T-helper 1 cell treated with Interleukin-12 subunit alpha and Interleukin-12 subunit beta and Interleukin-4 antibody, amounts not matched to agents 30 μg/mL and 1 μg/mL, for 36 hours (primary cell): ENCODE measurements around the gene MAP4K3.

Experiments used
- H3K27ac Mint-ChIP-seq: one replicate; pipeline ENCODE4 v1.8.0; 2021; ENCODE audit warnings: mild to moderate bottlenecking, mixed read lengths
- H3K27me3 Mint-ChIP-seq: one replicate; pipeline ENCODE4 v1.8.0; 2021; ENCODE audit warnings: low read depth, mixed read lengths
- H3K36me3 Mint-ChIP-seq: one replicate; pipeline ENCODE4 v1.8.0; 2021; ENCODE audit warnings: low read depth, mixed read lengths
- H3K4me1 Mint-ChIP-seq: one replicate; pipeline ENCODE4 v1.8.0; 2021; ENCODE audit warnings: low read depth, mixed read lengths
- H3K4me3 Mint-ChIP-seq: one replicate; pipeline ENCODE4 v1.8.0; 2021; ENCODE audit warnings: mild to moderate bottlenecking, moderate library complexity, mixed read lengths
- H3K9me3 Mint-ChIP-seq: one replicate; pipeline ENCODE4 v1.8.0; 2021; ENCODE audit warnings: mixed read lengths

MAP4K3 gene

GRCh38 chr2:39431592-39432316 lies 5.3 kb downstream of the MAP4K3 start:
- H3K4me1 Mint-ChIP-seq, result peaks cover 23% of the 10 kb centered on the region
- H3K9me3 Mint-ChIP-seq, result no peaks in the 10 kb centered on the region
- H3K4me3 Mint-ChIP-seq, result no peak overlapping the region
- H3K27me3 Mint-ChIP-seq, result no peaks in the 10 kb centered on the region
- H3K36me3 Mint-ChIP-seq, result no peaks in the 10 kb centered on the region
- no peak overlapping the region for H3K27ac Mint-ChIP-seq

GRCh38 chr2:39429746-39430145 lies 7.3 kb downstream of the MAP4K3 start:
- peaks cover 2% of the 10 kb centered on the region for H3K36me3 Mint-ChIP-seq
- no peaks in the 10 kb centered on the region for H3K27me3 Mint-ChIP-seq
- H3K4me1 Mint-ChIP-seq, result peaks cover 12% of the 10 kb centered on the region
- no peak overlapping the region for H3K4me3 Mint-ChIP-seq
- no peaks in the 10 kb centered on the region for H3K9me3 Mint-ChIP-seq
- H3K27ac Mint-ChIP-seq, result no peak overlapping the region

- Mint-ChIP-seq H3K27ac (no peak overlapping the region), H3K27me3 (no peaks in the 10 kb centered on the region), H3K4me1 (peaks cover 13% of the 10 kb centered on the region)
These were observed 12.1 kb downstream of the MAP4K3 start for GRCh38 chr2:39424951-39425350.

GRCh38 chr2:39422700-39423099 lies 14.4 kb downstream of the MAP4K3 start:
- Mint-ChIP-seq H3K27ac (no peak overlapping the region), H3K4me1 (peaks cover 13% of the 10 kb centered on the region), H3K9me3 (no peaks in the 10 kb centered on the region), H3K36me3 (peaks cover 4% of the 10 kb centered on the region), H3K27me3 (no peaks in the 10 kb centered on the region), H3K4me3 (no peak overlapping the region)

More at GRCh38 chr2:39424951-39425350, 12.1 kb downstream of the MAP4K3 start:
- no peaks in the 10 kb centered on the region for H3K9me3 Mint-ChIP-seq
- no peak overlapping the region for H3K4me3 Mint-ChIP-seq
- H3K36me3 Mint-ChIP-seq, result peaks cover 4% of the 10 kb centered on the region

- H3K9me3 Mint-ChIP-seq, result no peaks in the 10 kb centered on the region
- peaks cover 9% of the 10 kb centered on the region for H3K4me1 Mint-ChIP-seq
- H3K4me3 Mint-ChIP-seq, result no peak overlapping the region
- H3K36me3 Mint-ChIP-seq, result peaks cover 4% of the 10 kb centered on the region
- no peaks in the 10 kb centered on the region for H3K27me3 Mint-ChIP-seq
- no peak overlapping the region for H3K27ac Mint-ChIP-seq
These were observed 15.7 kb downstream of the MAP4K3 start for GRCh38 chr2:39421354-39421753.

- no peaks in the 10 kb centered on the region for H3K27me3 Mint-ChIP-seq
- H3K27ac Mint-ChIP-seq, result no peak overlapping the region
- no peak overlapping the region for H3K4me3 Mint-ChIP-seq
- H3K36me3 Mint-ChIP-seq, result peaks cover 2% of the 10 kb centered on the region
- H3K9me3 Mint-ChIP-seq, result no peaks in the 10 kb centered on the region
- H3K4me1 Mint-ChIP-seq, result peaks cover 6% of the 10 kb centered on the region
These were observed 17.5 kb downstream of the MAP4K3 start for GRCh38 chr2:39419282-39420223.

GRCh38 chr2:39418491-39418890 lies 18.6 kb downstream of the MAP4K3 start:
- no peak overlapping the region for H3K27ac Mint-ChIP-seq
- H3K36me3 Mint-ChIP-seq, result peaks cover 2% of the 10 kb centered on the region
- H3K27me3 Mint-ChIP-seq, result no peaks in the 10 kb centered on the region
- no peak overlapping the region for H3K4me3 Mint-ChIP-seq
- H3K9me3 Mint-ChIP-seq, result no peaks in the 10 kb centered on the region
- peaks cover 5% of the 10 kb centered on the region for H3K4me1 Mint-ChIP-seq

- peaks cover 2% of the 10 kb centered on the region for H3K36me3 Mint-ChIP-seq
These were observed 20.9 kb downstream of the MAP4K3 start for GRCh38 chr2:39416140-39416539.

GRCh38 chr2:39413063-39413737 lies 23.9 kb downstream of the MAP4K3 start:
- no peaks in the 10 kb centered on the region for H3K36me3 Mint-ChIP-seq
- no peaks in the 10 kb centered on the region for H3K9me3 Mint-ChIP-seq
- H3K27ac Mint-ChIP-seq, result no peak overlapping the region
- H3K27me3 Mint-ChIP-seq, result no peaks in the 10 kb centered on the region
- H3K4me1 Mint-ChIP-seq, result peaks cover 15% of the 10 kb centered on the region
- no peak overlapping the region for H3K4me3 Mint-ChIP-seq

More at GRCh38 chr2:39416140-39416539, 20.9 kb downstream of the MAP4K3 start:
- H3K27me3 Mint-ChIP-seq, result no peaks in the 10 kb centered on the region
- no peaks in the 10 kb centered on the region for H3K9me3 Mint-ChIP-seq
- H3K4me3 Mint-ChIP-seq, result no peak overlapping the region
- no peak overlapping the region for H3K27ac Mint-ChIP-seq
- H3K4me1 Mint-ChIP-seq, result peaks cover 8% of the 10 kb centered on the region

- H3K27ac Mint-ChIP-seq, result no peak overlapping the region
- no peaks in the 10 kb centered on the region for H3K27me3 Mint-ChIP-seq
- H3K4me1 Mint-ChIP-seq, result peaks cover 16% of the 10 kb centered on the region
- no peaks in the 10 kb centered on the region for H3K9me3 Mint-ChIP-seq
- H3K36me3 Mint-ChIP-seq, result no peaks in the 10 kb centered on the region
- no peak overlapping the region for H3K4me3 Mint-ChIP-seq
These were observed 25.7 kb downstream of the MAP4K3 start for GRCh38 chr2:39411181-39411944.

- peaks cover 16% of the 10 kb centered on the region for H3K4me1 Mint-ChIP-seq
- H3K27ac Mint-ChIP-seq, result no peak overlapping the region
- no peaks in the 10 kb centered on the region for H3K27me3 Mint-ChIP-seq
- no peaks in the 10 kb centered on the region for H3K36me3 Mint-ChIP-seq
- no peaks in the 10 kb centered on the region for H3K9me3 Mint-ChIP-seq
- H3K4me3 Mint-ChIP-seq, result no peak overlapping the region
These were observed 27.2 kb downstream of the MAP4K3 start for GRCh38 chr2:39409697-39410389.

GRCh38 chr2:39408351-39409136 lies 28.5 kb downstream of the MAP4K3 start:
- H3K4me3 Mint-ChIP-seq, result no peak overlapping the region
- H3K27ac Mint-ChIP-seq, result no peak overlapping the region
- peaks cover 16% of the 10 kb centered on the region for H3K4me1 Mint-ChIP-seq
- no peaks in the 10 kb centered on the region for H3K27me3 Mint-ChIP-seq
- no peaks in the 10 kb centered on the region for H3K36me3 Mint-ChIP-seq
- H3K9me3 Mint-ChIP-seq, result no peaks in the 10 kb centered on the region
